ENCODE data around the gene FBXW7.
"Not testable (repeated sequence)": the region's sequence is repeated elsewhere in the genome, so short reads cannot be mapped to it uniquely, and the experiment has no call there.

The FBXW7 gene, protein sequence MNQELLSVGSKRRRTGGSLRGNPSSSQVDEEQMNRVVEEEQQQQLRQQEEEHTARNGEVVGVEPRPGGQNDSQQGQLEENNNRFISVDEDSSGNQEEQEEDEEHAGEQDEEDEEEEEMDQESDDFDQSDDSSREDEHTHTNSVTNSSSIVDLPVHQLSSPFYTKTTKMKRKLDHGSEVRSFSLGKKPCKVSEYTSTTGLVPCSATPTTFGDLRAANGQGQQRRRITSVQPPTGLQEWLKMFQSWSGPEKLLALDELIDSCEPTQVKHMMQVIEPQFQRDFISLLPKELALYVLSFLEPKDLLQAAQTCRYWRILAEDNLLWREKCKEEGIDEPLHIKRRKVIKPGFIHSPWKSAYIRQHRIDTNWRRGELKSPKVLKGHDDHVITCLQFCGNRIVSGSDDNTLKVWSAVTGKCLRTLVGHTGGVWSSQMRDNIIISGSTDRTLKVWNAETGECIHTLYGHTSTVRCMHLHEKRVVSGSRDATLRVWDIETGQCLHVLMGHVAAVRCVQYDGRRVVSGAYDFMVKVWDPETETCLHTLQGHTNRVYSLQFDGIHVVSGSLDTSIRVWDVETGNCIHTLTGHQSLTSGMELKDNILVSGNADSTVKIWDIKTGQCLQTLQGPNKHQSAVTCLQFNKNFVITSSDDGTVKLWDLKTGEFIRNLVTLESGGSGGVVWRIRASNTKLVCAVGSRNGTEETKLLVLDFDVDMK

DNA sequence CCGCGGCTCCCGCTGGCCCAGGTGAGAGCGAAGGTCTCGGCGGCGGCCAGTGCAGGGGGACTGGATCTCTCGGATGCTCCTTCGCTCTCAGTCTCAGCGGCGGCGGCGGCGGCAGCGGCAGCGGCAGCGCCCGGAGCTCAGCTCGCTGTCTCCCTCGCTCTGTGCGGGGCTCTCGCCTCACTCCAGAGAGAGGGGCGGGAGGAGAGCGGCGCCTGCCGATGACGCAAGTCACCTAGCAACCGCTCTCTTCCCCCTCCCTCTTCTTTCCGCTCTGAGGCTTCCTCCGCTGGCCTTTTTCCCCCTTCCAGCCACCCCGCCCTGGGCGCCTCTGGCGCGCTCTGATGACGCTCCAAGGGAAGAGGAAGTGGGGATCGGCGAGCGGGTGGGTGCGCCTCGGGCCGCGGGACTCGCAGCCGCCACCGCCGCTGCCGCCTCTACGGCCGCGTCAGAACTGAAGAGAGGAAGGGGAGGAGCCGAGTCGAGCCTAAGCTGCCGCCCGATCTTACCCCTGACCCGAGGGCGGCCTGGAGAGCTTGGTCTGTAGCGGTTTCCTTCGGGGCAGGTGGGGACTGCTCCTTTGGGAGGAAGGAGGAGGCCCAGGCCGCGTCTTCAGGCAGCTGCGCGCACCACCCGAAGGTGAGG is at the start of gene FBXW7:
FBXW7 (minus strand) TSS at position 190 of the 642 bp plus-strand sequence. CDS start 124,289 bp downstream, outside the sequence.
- peak; percentile 99 for DNase-seq (ENCODE audit: low spot score)

DNA sequence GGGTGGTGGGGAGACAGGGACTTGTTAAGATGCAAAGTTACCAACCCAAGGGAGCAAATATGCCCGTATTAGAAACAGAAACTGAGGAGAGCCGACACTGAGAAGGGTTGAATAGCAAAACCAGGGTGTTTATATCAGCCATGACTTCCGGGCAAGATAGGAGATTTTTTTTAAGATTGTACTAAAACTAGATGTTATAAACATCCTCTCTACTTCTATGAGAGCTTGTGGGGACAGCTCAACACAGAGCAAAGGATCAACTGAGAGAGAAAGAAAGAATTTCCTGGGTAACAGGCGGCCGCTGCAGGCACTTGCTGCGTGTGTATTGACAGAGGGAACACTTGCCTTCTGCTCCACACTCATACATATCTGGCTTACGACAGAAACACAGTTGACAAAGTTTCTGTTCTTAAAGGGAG is 49.1 kb upstream of the FBXW7 start:
- DNase-seq (ENCODE audit: low spot score): no peak

- DNase-seq (ENCODE audit: low spot score): no peak
Measured at GRCh38 chr4:152581536-152582160, 45.8 kb upstream of the FBXW7 start.

GRCh38 chr4:152579916-152580315 is 44.0 kb upstream of the FBXW7 start:
- no peak for DNase-seq (ENCODE audit: low spot score)

DNA sequence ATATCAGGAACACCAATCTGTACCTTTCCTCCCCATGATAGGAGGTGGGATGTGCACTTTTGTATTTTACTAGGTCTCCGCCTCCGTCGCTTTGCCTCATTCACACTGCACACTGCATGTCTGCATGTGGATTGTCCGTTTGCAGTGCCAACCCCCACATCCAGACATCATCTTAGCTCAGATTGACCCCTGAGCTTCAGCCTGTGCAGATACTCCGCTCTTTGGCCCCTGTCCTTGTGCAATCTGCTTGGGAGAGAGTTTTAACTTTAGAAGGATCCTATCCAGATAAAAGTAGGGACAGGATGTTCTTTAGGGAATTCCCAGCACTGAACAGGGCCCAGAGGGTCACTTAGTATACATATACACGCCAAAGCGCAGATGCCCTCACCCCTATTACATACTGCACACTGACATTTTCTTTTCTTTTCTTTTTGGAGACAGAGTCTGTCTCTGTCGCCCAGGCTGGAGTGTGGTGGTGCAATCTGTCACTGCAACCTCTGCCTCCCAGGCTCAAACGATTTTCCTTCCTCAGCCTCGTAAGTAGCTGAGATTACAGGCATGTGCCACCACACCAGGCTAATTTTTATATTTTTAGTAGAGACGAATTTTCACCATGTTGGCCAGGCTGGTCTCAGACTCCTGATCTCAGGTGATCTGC is 43.3 kb upstream of the FBXW7 start:
- no peak for DNase-seq (ENCODE audit: low spot score)

GRCh38 chr4:152578670-152579069 is 42.8 kb upstream of the FBXW7 start:
- no peak for DNase-seq (ENCODE audit: low spot score)

- DNase-seq (ENCODE audit: low spot score): peak; percentile 5
Measured at GRCh38 chr4:152577708-152578396, 42.0 kb upstream of the FBXW7 start.

- no peak for DNase-seq (ENCODE audit: low spot score)
Measured at GRCh38 chr4:152575533-152575932, 39.6 kb upstream of the FBXW7 start.

GRCh38 chr4:152573861-152574260 is 38.0 kb upstream of the FBXW7 start:
- no peak for DNase-seq (ENCODE audit: low spot score)

DNA sequence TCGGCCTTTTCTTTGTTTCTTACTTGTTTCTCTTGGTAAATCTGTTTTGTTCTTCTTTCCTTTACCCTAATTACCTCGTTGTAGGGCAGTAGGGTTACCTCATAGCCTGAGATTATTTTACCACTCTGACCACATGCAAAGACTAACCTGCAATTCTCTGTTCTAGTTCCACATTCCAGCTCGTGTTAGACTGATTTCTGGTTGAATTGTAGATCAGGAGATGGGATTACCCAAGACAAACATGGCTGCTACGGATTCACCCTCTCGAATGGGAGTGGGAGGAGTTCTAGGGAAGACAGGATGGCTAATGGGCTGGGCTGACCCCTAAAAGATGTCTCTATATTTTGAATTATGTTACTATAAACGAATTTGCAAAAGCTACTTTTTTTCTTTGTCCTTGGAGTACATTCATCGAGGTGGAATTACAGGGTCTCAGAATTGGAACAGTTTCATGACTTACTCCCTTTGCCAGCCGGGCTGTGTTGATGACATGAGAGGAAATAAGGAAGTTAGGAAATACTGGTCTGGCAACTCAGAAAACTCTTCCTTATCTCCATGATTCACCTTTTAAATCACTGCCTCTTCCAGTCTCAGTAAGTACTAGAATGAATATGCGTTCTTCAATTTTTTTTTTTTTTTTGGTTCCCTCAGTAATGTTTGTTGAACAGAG is 36.7 kb upstream of the FBXW7 start:
- peak; percentile 54 for DNase-seq (ENCODE audit: low spot score)

DNA sequence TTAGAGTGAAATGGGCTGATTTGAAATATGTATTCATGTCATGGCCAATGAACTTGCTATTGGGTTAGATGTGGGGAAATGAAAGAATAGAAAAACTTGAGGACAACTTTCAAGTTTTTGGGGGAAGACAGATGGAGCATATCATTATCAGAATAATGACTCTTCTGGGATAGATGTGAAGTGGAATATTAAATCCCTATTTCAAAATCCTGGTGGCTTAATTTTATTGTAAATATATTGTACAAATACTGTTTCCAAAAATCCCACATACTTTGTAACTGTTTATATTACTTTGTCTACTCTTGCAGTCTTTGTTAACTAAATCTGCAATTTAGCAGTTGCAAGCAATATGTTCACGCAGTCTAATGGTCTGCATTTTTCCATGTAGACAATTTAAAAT is 35.9 kb upstream of the FBXW7 start:
- no peak for DNase-seq (ENCODE audit: low spot score)

DNA sequence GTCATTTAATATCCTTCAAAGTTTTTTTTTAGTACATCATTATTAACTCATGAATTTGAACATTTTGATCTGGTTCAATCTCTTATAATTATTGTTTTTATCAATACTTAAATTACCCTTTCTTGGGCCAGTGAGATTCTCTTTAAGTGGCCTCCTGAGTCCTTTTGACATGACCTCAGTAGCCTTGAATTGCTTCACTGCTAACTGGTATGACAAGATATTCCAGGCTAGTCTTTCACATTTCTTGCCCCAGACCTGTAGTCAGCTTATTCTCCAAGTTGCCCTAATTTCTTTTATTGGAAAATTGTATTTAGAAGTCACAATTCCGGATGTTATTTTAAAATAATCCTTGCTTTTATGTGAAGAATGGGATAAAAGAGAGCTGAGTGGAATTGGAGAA is 35.4 kb upstream of the FBXW7 start:
- no peak for DNase-seq (ENCODE audit: low spot score)

DNA sequence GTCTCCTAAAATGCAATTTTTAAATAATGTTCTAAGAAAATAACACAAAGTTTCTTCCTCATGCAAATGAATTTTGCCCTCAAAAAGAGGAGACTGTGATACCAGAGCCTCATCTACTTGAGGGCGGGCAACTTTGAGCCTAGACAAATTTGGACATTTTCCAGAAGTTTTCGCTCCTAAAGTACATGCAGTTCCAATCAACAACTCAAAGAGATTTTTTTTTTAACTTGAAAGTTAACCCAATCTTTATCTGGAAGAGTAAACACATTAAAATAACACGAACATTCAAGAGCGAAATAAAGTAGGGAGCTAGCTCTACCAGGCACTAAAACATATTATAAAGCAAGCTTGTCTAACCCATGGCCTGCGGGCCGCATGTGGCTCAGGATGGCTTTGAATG is 29.4 kb upstream of the FBXW7 start:
- DNase-seq (ENCODE audit: low spot score): no peak

GRCh38 chr4:152564336-152564735 is 28.4 kb upstream of the FBXW7 start:
- DNase-seq (ENCODE audit: low spot score): no peak

GRCh38 chr4:152563209-152563608 is 27.3 kb upstream of the FBXW7 start:
- DNase-seq (ENCODE audit: low spot score): no peak

- no peak for DNase-seq (ENCODE audit: low spot score)
Measured at GRCh38 chr4:152559641-152560040, 23.7 kb upstream of the FBXW7 start.

DNA sequence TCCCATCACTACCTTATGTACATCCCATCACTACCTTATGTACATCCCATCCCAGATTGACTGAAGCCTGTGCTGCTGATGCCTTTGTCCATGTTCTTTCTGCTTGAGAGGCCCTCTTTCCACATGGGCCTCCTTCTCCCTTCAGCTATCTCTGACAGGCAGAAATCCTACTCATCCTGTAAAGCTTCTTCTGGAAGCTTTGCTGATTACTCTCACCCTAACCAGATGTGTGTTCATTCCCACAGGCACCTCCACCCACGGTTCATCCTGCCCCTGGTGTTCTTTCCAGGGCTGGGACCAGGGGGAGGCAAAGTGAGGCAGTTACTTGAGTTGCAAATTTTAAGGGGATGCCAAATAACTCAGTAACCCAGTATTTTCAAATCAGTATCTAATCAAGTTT is 22.5 kb upstream of the FBXW7 start:
- no peak for DNase-seq (ENCODE audit: low spot score)

DNA sequence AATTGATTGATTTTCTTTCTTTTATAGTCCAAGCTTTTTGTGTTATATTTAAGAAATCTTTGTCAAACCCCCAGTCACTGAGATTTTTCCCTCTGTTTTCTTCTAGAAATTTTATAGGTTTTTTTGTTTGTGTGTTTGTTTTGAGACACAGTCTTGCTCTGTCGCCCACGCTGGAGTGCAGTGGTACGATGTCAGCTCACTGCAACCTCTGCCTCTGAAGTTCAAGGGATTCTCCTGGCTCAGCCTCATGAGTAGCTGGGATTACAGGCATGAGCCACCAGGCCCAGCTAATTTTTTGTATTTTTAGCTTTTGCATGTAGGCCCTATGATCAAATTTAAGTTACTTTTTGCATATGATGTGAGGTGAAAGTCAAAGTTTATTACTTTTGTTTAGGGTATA is 20.9 kb upstream of the FBXW7 start:
- no peak for DNase-seq (ENCODE audit: low spot score)

- DNase-seq (ENCODE audit: low spot score): no peak
Measured at GRCh38 chr4:152556283-152556682, 20.4 kb upstream of the FBXW7 start.

DNA sequence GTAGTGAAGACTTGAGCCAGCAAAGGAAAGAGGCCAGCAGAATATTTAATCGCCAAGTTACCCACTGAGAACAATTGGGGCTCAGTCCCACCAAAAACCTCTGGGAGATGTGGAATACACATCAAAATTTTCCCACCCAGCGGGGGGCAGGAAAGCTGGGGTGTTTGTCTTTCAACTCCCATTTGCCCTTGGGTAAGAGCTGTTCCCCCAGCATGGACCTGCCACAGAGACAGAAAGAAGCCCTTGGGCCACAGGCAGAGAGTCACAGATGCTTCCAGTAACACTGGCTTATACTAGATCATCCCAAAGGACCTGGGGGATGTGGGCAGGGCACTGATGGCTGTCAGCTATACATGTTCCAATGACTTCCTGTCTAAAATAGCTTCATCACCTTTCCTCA is 18.9 kb upstream of the FBXW7 start:
- no peak for DNase-seq (ENCODE audit: low spot score)

DNA sequence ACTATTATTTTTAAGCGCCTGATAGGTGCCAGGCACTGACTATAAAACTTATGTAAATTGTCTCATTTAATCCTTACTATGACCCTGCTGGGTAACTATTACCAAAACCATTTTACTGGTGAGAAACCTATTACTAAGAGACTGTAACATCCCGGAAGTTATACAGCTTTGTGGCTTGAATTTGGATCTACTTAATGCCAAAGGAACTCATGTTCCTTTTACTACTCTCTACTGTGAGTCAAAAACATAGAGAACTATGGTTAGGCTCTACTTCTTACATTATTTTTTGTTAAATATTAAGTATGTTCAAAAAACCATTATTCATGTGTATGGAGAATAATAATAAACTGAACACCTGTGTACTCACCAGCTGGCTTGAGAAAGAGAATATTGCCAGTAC is 14.8 kb upstream of the FBXW7 start:
- not testable (repeated sequence) for DNase-seq (ENCODE audit: low spot score)

All from kidney tubule cell (primary cell).